Retinal pigment epithelial cell (primary cell): ENCODE results near the gene PTPN14.

Source experiments
- DNase-seq: peaks from one replicate; pipeline ENCODE4 v3.0.0-alpha.2; 2010; ENCODE audit warnings: low read depth
- H3K4me3 ChIP-seq: 2 replicates; pipeline ENCODE4 v1.5.1; 2011; ENCODE audit warnings: mild to moderate bottlenecking, low read length, control low read depth, moderate library complexity
- TF ChIP-seq, protein P1 (sequence below): conservative IDR thresholded peaks from 2 replicates; pipeline ENCODE4 v1.5.1; 2011; ENCODE audit warnings: low read depth, low read length, control low read depth, inconsistent platforms

PTPN14 gene

DNA sequence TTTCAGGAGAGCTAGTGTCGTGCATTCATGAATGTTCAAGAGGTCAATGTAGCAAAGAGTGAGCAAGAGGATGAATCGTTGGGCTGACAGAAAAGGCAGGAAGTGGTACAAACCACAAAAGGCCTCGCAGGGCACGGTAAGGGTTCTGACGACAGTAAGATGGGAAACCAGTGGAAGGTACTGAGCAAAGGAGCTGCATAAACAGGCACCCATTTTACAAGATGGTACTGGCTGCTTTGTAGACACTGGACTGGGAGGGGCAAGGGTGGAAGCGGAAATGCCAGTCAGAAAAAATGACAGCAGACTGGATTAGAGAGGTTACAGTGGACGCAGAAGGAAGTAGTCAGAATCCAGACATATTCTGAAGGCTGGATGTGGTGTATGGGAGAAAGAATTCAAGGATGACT is 123.5 kb downstream of the PTPN14 start:
- TF ChIP-seq, protein P1, sequence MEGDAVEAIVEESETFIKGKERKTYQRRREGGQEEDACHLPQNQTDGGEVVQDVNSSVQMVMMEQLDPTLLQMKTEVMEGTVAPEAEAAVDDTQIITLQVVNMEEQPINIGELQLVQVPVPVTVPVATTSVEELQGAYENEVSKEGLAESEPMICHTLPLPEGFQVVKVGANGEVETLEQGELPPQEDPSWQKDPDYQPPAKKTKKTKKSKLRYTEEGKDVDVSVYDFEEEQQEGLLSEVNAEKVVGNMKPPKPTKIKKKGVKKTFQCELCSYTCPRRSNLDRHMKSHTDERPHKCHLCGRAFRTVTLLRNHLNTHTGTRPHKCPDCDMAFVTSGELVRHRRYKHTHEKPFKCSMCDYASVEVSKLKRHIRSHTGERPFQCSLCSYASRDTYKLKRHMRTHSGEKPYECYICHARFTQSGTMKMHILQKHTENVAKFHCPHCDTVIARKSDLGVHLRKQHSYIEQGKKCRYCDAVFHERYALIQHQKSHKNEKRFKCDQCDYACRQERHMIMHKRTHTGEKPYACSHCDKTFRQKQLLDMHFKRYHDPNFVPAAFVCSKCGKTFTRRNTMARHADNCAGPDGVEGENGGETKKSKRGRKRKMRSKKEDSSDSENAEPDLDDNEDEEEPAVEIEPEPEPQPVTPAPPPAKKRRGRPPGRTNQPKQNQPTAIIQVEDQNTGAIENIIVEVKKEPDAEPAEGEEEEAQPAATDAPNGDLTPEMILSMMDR = no peak
- peak; percentile 66 for DNase-seq
- no peak overlapping the region for H3K4me3 ChIP-seq

DNA sequence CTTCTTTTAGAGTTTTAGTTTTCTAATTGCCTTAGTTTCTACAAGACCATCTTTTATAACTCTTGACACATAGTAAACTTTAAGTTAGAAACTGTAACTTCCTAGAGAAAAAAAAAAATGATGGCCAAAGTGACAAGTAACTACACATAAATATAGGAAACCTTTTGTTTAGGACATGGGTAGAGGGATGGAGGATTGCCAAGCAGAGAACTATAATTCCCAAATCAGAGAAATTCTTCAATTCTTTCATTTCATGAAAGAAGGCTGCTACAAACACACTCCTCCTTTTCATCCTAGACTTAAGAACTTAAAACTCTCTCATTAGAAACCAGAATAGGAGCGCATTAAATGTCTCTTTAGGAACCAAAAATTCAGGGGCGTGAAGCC is 125.0 kb downstream of the PTPN14 start:
- no peak for DNase-seq
- H3K4me3 ChIP-seq = no peak overlapping the region
- TF ChIP-seq, protein P1 = no peak

DNA sequence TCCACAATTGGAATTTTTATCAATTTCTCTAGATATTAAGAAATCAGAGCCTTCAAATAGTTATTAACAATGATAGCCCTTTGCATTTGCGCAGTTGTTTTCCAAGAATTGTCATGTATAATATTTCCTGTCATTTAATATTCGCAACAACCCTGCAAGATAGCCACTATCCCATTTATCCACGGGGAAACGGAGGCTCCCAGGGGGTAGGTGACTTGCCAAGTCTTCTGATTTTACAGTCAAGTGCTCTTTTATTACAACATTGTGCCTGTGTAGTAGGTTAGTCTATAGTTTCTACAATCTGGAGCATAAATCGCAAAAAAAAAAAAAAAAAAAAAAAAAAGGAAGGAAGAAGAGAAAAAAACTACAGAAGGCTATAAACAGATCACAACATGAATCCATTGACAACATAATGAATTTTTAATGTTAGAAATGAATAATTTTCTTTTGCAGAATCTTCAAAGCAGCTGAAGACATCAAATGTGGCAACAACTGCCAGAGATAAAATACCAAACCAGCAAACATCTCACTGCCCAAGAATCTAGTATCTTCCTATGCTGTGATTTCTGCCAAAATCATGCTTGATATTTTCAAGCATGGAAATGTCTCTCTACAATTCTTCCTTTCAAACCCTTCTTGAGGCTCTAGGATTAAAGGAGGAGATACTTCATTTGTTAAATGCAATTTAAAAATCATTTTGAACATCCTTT is 125.5 kb downstream of the PTPN14 start:
- DNase-seq = no peak
- TF ChIP-seq, protein P1 = no peak
- no peak overlapping the region for H3K4me3 ChIP-seq

DNA sequence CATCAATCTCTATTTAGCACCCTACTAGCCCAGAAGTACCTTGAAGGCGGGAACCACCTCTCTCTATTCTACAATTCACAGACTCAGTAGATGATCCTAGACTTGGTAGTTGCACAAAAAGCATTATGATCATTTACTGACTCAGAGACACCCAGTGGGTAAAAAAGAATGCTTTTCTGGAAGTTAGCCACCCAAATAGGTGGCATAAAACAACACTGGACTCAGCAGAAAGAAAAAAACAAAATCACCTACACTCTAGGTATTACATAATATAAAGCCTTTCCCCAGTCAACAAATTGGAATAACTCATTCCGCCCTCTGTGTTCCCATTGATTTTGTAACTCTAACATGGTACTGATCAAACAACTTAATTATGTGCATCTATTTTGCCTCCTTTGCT is 126.3 kb downstream of the PTPN14 start:
- H3K4me3 ChIP-seq = no peak overlapping the region
- no peak for DNase-seq
- TF ChIP-seq, protein P1 = no peak

DNA sequence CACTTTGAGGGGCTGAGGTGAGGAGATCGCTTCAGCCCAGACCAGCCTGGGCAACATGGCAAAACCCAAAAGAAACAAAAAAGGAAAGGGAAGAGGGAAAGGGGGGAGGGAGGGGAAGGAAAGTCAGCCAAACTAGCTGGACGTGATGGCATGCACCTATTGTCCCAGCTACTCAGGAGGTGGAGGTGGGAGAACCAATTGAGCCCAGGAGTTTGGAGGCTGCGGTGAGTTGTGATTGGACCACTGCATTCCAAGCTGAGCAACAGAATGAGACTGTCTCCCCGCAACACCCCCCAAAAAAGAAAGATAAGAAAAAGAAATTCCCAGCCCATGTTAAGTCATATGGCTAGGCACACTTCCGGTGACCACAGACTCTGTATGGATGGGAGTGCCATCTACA is 128.4 kb downstream of the PTPN14 start:
- no peak for DNase-seq
- TF ChIP-seq, protein P1 = no peak
- H3K4me3 ChIP-seq = no peak overlapping the region

DNA sequence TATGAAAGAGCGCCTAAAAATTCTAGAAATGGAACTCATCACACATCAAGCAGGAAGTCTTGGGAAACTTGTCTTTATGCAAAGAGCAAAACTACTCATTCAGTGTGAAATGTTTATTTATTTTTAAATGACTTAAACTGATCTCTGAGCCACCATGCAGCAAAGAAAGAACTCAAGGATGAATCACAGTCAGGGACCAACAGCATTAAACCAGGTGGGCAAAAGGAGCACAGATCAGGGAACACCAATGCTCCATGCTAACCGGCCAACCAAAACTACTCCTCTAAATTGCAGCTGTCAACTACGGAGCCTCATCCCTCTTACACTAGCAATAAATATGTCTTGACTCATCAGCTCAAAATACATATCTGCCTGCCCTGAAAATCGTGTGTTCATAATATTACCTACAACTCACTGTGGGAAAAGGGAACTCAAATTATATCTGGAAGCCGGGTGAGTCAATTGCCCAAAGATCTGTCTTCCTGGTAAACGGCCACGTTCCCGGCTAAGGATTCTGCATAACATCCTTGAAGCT is 129.2 kb downstream of the PTPN14 start:
- TF ChIP-seq, protein P1 = no peak
- no peak for DNase-seq
- H3K4me3 ChIP-seq = no peak overlapping the region

DNA sequence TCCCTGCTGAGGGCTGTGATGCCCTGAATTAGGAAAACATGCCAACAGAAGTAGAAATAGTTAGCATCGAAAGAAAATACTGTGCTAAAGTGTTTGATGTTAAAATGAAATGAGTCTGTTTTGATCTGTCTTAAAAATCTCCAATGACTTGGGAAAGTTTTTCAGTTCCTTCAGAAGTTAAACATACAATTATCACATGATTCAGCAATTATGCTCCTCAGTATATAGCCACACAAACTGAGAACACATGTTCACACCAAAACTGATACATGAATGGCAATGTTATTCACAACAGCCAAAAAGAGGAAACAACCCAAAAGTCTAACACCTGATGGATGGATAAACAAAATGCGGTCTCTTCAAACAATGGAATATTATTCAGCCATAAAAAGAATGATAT is 130.6 kb downstream of the PTPN14 start:
- TF ChIP-seq, protein P1 = no peak
- no peak for DNase-seq
- H3K4me3 ChIP-seq = no peak overlapping the region
